Fibroblast of villous mesenchyme (primary cell): ENCODE measurements around the gene SOCS7. TPM values are rescaled to one million over a fixed set of nuclear protein-coding genes. Genes with fewer than 3 reads are reported as not detected.
A peak's percentile ranks its signal among the peaks of the same experiment; 100 is the strongest.
"Not testable (repeated sequence)": the region's sequence is repeated elsewhere in the genome, so short reads cannot be mapped to it uniquely, and the experiment has no call there.

ENCODE experiments used
- DNase-seq: peaks from one replicate; pipeline ENCODE4 v3.0.0-alpha.2; 2010; ENCODE audit warnings: low read depth
- H3K4me3 ChIP-seq: 2 replicates; pipeline ENCODE4 v1.5.1; 2011; ENCODE audit warnings: low read depth, mild to moderate bottlenecking, low read length
- CTCF ChIP-seq: IDR thresholded peaks from 2 replicates; pipeline ENCODE4 v1.5.1; 2012; ENCODE audit warnings: low read depth, mild to moderate bottlenecking, low read length; ENCODE audit not compliant: insufficient read depth
- total RNA-seq: library from RNA; depleted of rRNA; stranded (reverse); fragments of >200 nt; gene quantifications from 2 replicates; pipeline ENCODE4 v1.2.3, GENCODE V29; 2012

Gene SOCS7
- total RNA-seq, 1 donor, result 11.2 TPM

- DNase-seq, result peak; percentile 61
- peak overlapping the region; percentile 82 for H3K4me3 ChIP-seq
- no peak for TF ChIP-seq CTCF
These were observed 78.7 kb downstream of the SOCS7 start for GRCh38 chr17:38430316-38430715.

- H3K4me3 ChIP-seq, result no peak overlapping the region
- no peak for DNase-seq
- no peak for TF ChIP-seq CTCF
These were observed 79.2 kb downstream of the SOCS7 start for GRCh38 chr17:38430822-38431221.

- no peak for DNase-seq
- no peak overlapping the region for H3K4me3 ChIP-seq
- no peak for TF ChIP-seq CTCF
These were observed 79.9 kb downstream of the SOCS7 start for GRCh38 chr17:38431346-38432145.

- no peak for DNase-seq
- no peak overlapping the region for H3K4me3 ChIP-seq
- no peak for TF ChIP-seq CTCF
These were observed 82.6 kb downstream of the SOCS7 start for GRCh38 chr17:38434178-38434665.

GRCh38 chr17:38435795-38436194 is 84.2 kb downstream of the SOCS7 start:
- DNase-seq, result no peak
- no peak overlapping the region for H3K4me3 ChIP-seq
- TF ChIP-seq CTCF, result no peak

- TF ChIP-seq CTCF, result no peak
These were observed 84.7 kb downstream of the SOCS7 start for GRCh38 chr17:38436386-38436785.

GRCh38 chr17:38437313-38437712 is 85.7 kb downstream of the SOCS7 start:
- not testable (repeated sequence) for H3K4me3 ChIP-seq

More at GRCh38 chr17:38436386-38436785, 84.7 kb downstream of the SOCS7 start:
- DNase-seq, result no peak
- H3K4me3 ChIP-seq, result no peak overlapping the region

More at GRCh38 chr17:38437313-38437712, 85.7 kb downstream of the SOCS7 start:
- DNase-seq, result not testable (repeated sequence)
